MM.1S (cell line): ENCODE measurements around the gene CYP2C18.

Experiments
- EZH2 ChIP-seq: fragments of 300-600 bp; sonication (generic); optimal IDR thresholded peaks from 2 replicates; pipeline ENCODE3; 2017; ENCODE audit warnings: low read depth, mild to moderate bottlenecking, antibody characterized with exemption, low read length, mixed read lengths
- TF ChIP-seq, protein P1 (sequence below): fragments of 300-600 bp; sonication (generic); IDR thresholded peaks from 2 replicates; pipeline ENCODE4 v1.5.1; 2016; ENCODE audit warnings: antibody characterized with exemption, low read length, mixed read lengths

DNA sequence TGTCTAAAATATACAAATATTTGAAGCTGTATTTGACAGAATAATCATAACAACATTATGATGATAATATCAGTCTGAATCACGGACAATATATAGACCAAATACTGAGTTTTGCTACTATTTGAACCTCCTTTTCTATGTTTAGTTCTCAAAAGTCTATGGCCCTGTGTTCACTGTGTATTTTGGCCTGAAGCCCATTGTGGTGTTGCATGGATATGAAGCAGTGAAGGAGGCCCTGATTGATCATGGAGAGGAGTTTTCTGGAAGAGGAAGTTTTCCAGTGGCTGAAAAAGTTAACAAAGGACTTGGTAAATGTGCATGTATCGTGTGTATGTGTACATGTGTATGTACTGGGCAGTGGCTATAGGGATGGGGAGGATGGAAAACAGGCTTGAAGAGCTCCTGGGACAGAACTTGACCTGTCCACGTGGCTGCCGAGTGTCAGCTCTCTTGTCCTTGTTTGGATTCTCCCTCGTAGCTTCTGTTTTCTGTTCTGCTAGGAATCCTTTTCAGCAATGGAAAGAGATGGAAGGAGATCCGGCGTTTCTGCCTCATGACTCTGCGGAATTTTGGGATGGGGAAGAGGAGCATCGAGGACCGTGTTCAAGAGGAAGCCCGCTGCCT lies 4.2 kb downstream of the CYP2C18 start:
- TF ChIP-seq, protein P1, sequence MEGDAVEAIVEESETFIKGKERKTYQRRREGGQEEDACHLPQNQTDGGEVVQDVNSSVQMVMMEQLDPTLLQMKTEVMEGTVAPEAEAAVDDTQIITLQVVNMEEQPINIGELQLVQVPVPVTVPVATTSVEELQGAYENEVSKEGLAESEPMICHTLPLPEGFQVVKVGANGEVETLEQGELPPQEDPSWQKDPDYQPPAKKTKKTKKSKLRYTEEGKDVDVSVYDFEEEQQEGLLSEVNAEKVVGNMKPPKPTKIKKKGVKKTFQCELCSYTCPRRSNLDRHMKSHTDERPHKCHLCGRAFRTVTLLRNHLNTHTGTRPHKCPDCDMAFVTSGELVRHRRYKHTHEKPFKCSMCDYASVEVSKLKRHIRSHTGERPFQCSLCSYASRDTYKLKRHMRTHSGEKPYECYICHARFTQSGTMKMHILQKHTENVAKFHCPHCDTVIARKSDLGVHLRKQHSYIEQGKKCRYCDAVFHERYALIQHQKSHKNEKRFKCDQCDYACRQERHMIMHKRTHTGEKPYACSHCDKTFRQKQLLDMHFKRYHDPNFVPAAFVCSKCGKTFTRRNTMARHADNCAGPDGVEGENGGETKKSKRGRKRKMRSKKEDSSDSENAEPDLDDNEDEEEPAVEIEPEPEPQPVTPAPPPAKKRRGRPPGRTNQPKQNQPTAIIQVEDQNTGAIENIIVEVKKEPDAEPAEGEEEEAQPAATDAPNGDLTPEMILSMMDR = no peak
- TF ChIP-seq EZH2 = no peak
